GM12878 (cell line): ENCODE data around the gene CAPN3. TPM values are rescaled to one million over a fixed set of nuclear protein-coding genes. Genes with fewer than 3 reads are reported as not detected.

Source experiments
- ATAC-seq: fragments of 200-7000 bp; cut with Tn5 transposase; 3 replicates; pipeline ENCODE4 v1.9.1; 2020; ENCODE audit warnings: mild to moderate bottlenecking, moderate library complexity
- BruUV-seq: library from RNA; stranded (reverse); fragments of 400-500 nt; replicated peaks from 2 replicates; lab custom pipeline; 2021; lab: Mats Ljungman, UMichigan
- CTCF ChIA-PET: fragments of 300-600 bp; sonication (Branson Sonifier 250); formaldehyde crosslinking; extraction: SDS; loops from one replicate; lab custom pipeline; 2021; ENCODE audit warnings: inconsistent platforms; lab: Yijun Ruan, JAX
- POLR2A ChIA-PET: fragments of 350-600 bp; formaldehyde crosslinking; extraction: SDS; loops from one replicate; lab custom pipeline; 2021; ENCODE audit warnings: inconsistent platforms; lab: Charles Lee
- RAD21 ChIA-PET: fragments of 300-600 bp; sonication (Branson Sonifier 250); formaldehyde crosslinking; loops from one replicate; lab custom pipeline; 2023; ENCODE audit warnings: antibody characterized with exemption; ENCODE audit not compliant: unreplicated experiment; lab: Charles Lee
- SMC1A ChIA-PET: fragments of 300-600 bp; sonication (Branson Sonifier 250); formaldehyde crosslinking; loops from one replicate; lab custom pipeline; 2023; ENCODE audit not compliant: unreplicated experiment, uncharacterized antibody; lab: Charles Lee
- DNase-seq: peaks from one replicate; pipeline ENCODE4 v3.0.0-alpha.2; 2011; ENCODE audit warnings: low read depth, low spot score
- FAIRE-seq: peaks from 3 replicates; lab custom pipeline; 2011; peaks lifted over from hg19 to GRCh38; lab: Jason Lieb, UNC
- H2AFZ ChIP-seq: 2 replicates; pipeline ENCODE4 v1.6.0; 2011; ENCODE audit warnings: low read depth, low read length, control low read depth; ENCODE audit not compliant: control insufficient read depth
- H3K27ac ChIP-seq: 2 replicates; pipeline ENCODE4 v1.5.1; 2011; ENCODE audit warnings: control low read depth; ENCODE audit not compliant: control insufficient read depth, insufficient read depth
- H3K27me3 ChIP-seq, 2 experiments: replicated peaks in 1 of 2; 2 replicates each; pipeline versions ENCODE4 v1.6.0 to v1.6.1; 2011; ENCODE audit warnings: low read length in 1 of 2; ENCODE audit not compliant: control insufficient read depth in 2 of 2, insufficient read depth in 2 of 2
- H3K36me3 ChIP-seq, 2 experiments: 2 replicates each; pipeline ENCODE4 v1.5.1; 2011; ENCODE audit warnings: low read length in 1 of 2; ENCODE audit not compliant: control insufficient read depth in 2 of 2, insufficient read depth in 2 of 2
- H3K4me1 ChIP-seq: 2 replicates; pipeline ENCODE4 v1.6.1; 2011; ENCODE audit warnings: mild to moderate bottlenecking, low read length, moderate library complexity, mixed read lengths; ENCODE audit not compliant: control insufficient read depth, insufficient read depth
- H3K4me2 ChIP-seq: 2 replicates; pipeline ENCODE4 v1.6.0; 2011; ENCODE audit warnings: control low read depth; ENCODE audit not compliant: control insufficient read depth, insufficient read depth
- H3K4me3 ChIP-seq: fragments of 200-600 bp; sonication (generic); 2 replicates; pipeline ENCODE4 v1.5.1; 2016
- H3K79me2 ChIP-seq: 2 replicates; pipeline ENCODE4 v1.6.0; 2011; ENCODE audit warnings: low read length; ENCODE audit not compliant: control insufficient read depth, insufficient read depth
- H3K9ac ChIP-seq: 2 replicates; pipeline ENCODE4 v1.8.0; 2011; ENCODE audit warnings: low read length, control low read depth, mixed read lengths; ENCODE audit not compliant: control insufficient read depth, insufficient read depth
- H3K9me3 ChIP-seq: replicated peaks from 3 replicates; pipeline ENCODE4 v1.5.1; 2011; ENCODE audit warnings: mild to moderate bottlenecking, low read length; ENCODE audit not compliant: control insufficient read depth, insufficient read depth
- H4K20me1 ChIP-seq: 2 replicates; pipeline ENCODE4 v1.6.0; 2011; ENCODE audit not compliant: control insufficient read depth, insufficient read depth
- ATF7 ChIP-seq: fragments of 450-650 bp; IDR thresholded peaks from 2 replicates; pipeline ENCODE4 v1.6.1; 2016; ENCODE audit warnings: low read depth, mild to moderate bottlenecking
- CBX3 ChIP-seq: fragments of 200-600 bp; sonication (generic); IDR thresholded peaks from 2 replicates; pipeline ENCODE4 v1.6.1; 2016; ENCODE audit warnings: low read depth, borderline replicate concordance
- CHD2 ChIP-seq: IDR thresholded peaks from 2 replicates; pipeline ENCODE4 v1.6.1; 2011; ENCODE audit warnings: low read depth, low read length, improper control_type of control experiment, borderline replicate concordance
- CREM ChIP-seq: IDR thresholded peaks from 2 replicates; pipeline ENCODE4 v1.6.1; 2014; ENCODE audit warnings: antibody characterized with exemption, low read depth
- EED ChIP-seq: sonication (generic); IDR thresholded peaks from 2 replicates; pipeline ENCODE4 v1.6.1; 2016; ENCODE audit warnings: antibody characterized with exemption, low read depth
- EZH2 ChIP-seq: IDR thresholded peaks from 2 replicates; pipeline ENCODE4 v1.6.1; 2012; ENCODE audit warnings: low read depth, mild to moderate bottlenecking, control low read depth, inconsistent platforms, low read length, borderline replicate concordance; ENCODE audit not compliant: control insufficient read depth
- JUND ChIP-seq: IDR thresholded peaks from 2 replicates; pipeline ENCODE4 v1.6.1; 2012; ENCODE audit warnings: low read depth, mild to moderate bottlenecking, low read length, improper control_type of control experiment, moderate library complexity
- NFXL1 ChIP-seq: fragments of 450-650 bp; IDR thresholded peaks from 2 replicates; pipeline ENCODE4 v1.6.1; 2017; ENCODE audit warnings: antibody characterized with exemption, mild to moderate bottlenecking, borderline replicate concordance
- RAD51 ChIP-seq: fragments of 450-650 bp; IDR thresholded peaks from 2 replicates; pipeline ENCODE4 v1.6.1; 2016; ENCODE audit warnings: moderate library complexity, mild to moderate bottlenecking, inconsistent platforms
- SIN3A ChIP-seq: IDR thresholded peaks from 2 replicates; pipeline ENCODE4 v1.6.1; 2012; ENCODE audit warnings: low read depth, low read length, improper control_type of control experiment
- SPI1 ChIP-seq: IDR thresholded peaks from 2 replicates; pipeline ENCODE4 v1.6.1; 2011; ENCODE audit warnings: low read depth, mild to moderate bottlenecking, low read length, moderate library complexity, borderline replicate concordance; ENCODE audit not compliant: insufficient read depth
- SUZ12 ChIP-seq: fragments of 200-600 bp; sonication (generic); IDR thresholded peaks from one replicate; pipeline ENCODE4 v1.6.1; 2018; ENCODE audit warnings: antibody characterized with exemption, mild to moderate bottlenecking; ENCODE audit not compliant: unreplicated experiment
- TBL1XR1 ChIP-seq: IDR thresholded peaks from 2 replicates; pipeline ENCODE4 v1.6.1; 2012; ENCODE audit warnings: low read depth, low read length, improper control_type of control experiment
- ZBED1 ChIP-seq: IDR thresholded peaks from 2 replicates; pipeline ENCODE4 v1.6.1; 2016; ENCODE audit warnings: borderline replicate concordance
- WGBS: methylation state at CpG from one replicate; pipeline ENCODE4 v1.1.6; 2016; ENCODE audit warnings: low lambda C conversion rate; ENCODE audit not compliant: insufficient replicate concordance, insufficient coverage; ENCODE audit errors: missing lambda C conversion rate; 5-methylcytosine and 5-hydroxymethylcytosine counted together
- in situ Hi-C: fragments of 300-500 bp; cut with MboI; formaldehyde crosslinking; loops from 9 replicates; pipeline ENCODE4 v1.14.3; 2018; ENCODE audit warnings: mixed read lengths
- intact Hi-C: fragments of 100-400 bp; cut with micrococcal nuclease; formaldehyde crosslinking; loops from one replicate; pipeline ENCODE4 v1.14.2; 2022; ENCODE audit not compliant: unreplicated experiment
- polyA plus RNA-seq, 11 experiments: library from polyadenylated mRNA; depleted of rRNA in 4 of 11; unstranded in 6 of 11; stranded (reverse) in 5 of 11; fragments of >200 nt; fragmentation: Nextera tagmentation in 4 of 11; fragmentation: Illumina TruSeq in 1 of 11; extraction: Ambion mirVana in 4 of 11; extraction: Trizol in 1 of 11; gene quantifications; 1 replicate in 1 of 11; 2 replicates in 10 of 11; pipeline versions ENCODE4 v1.2.1 to v1.2.3, GENCODE V29; 2011 to 2016; ENCODE audit warnings: inconsistent platforms in 2 of 11, missing spikeins in 2 of 11, low read depth in 1 of 11
- total RNA-seq, 4 experiments: library from RNA; depleted of rRNA in 3 of 4; stranded (reverse); fragments of >200 nt in 3 of 4; fragmentation: Illumina TruSeq in 1 of 4; extraction: Trizol in 1 of 4; gene quantifications; 2 replicates each; pipeline versions ENCODE4 v1.2.1 to v1.2.3, GENCODE V29; 2013 to 2021
- TF ChIP-seq, protein P1 (sequence below): fragments of 450-650 bp; IDR thresholded peaks from 2 replicates; pipeline ENCODE4 v1.6.1; 2016; ENCODE audit warnings: mild to moderate bottlenecking, moderate library complexity, borderline replicate concordance

CAPN3 gene
- total and polyA plus RNA-seq, 10 of the 15 experiments (the other 5 are each of a cell fraction or from before 2014, with no cell fraction given): 1.1 to 3.8 (median 2.4) TPM

DNA sequence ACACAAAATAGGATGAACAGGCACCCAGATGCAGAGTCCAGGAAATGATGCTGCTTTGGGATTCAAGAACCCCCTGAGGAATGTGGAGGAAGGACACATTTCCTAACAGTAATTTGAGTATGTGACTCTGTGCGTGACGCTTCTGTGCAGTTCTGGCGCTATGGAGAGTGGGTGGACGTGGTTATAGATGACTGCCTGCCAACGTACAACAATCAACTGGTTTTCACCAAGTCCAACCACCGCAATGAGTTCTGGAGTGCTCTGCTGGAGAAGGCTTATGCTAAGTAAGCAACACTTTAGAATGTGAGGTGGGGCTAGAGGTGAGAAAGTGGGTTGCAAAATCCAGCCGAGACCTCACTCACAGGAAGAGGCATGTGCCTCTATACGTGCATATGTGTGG is 28.3 kb downstream of the CAPN3 start:
- Histone ChIP-seq H3K9me3 (no peaks in the 10 kb centered on the region), H3K9ac (no peak overlapping the region), H3K36me3 (no peaks in the 10 kb centered on the region), H3K4me2 (no peak overlapping the region), H3K4me3 (no peak overlapping the region), H3K4me1 (no peaks in the 10 kb centered on the region), H4K20me1 (no peaks in the 10 kb centered on the region), H3K79me2 (no peaks in the 10 kb centered on the region), H3K27ac (no peak overlapping the region), H2AFZ (no peak overlapping the region), H3K27me3 (no peaks in the 10 kb centered on the region)
- TF ChIP-seq, protein P1, sequence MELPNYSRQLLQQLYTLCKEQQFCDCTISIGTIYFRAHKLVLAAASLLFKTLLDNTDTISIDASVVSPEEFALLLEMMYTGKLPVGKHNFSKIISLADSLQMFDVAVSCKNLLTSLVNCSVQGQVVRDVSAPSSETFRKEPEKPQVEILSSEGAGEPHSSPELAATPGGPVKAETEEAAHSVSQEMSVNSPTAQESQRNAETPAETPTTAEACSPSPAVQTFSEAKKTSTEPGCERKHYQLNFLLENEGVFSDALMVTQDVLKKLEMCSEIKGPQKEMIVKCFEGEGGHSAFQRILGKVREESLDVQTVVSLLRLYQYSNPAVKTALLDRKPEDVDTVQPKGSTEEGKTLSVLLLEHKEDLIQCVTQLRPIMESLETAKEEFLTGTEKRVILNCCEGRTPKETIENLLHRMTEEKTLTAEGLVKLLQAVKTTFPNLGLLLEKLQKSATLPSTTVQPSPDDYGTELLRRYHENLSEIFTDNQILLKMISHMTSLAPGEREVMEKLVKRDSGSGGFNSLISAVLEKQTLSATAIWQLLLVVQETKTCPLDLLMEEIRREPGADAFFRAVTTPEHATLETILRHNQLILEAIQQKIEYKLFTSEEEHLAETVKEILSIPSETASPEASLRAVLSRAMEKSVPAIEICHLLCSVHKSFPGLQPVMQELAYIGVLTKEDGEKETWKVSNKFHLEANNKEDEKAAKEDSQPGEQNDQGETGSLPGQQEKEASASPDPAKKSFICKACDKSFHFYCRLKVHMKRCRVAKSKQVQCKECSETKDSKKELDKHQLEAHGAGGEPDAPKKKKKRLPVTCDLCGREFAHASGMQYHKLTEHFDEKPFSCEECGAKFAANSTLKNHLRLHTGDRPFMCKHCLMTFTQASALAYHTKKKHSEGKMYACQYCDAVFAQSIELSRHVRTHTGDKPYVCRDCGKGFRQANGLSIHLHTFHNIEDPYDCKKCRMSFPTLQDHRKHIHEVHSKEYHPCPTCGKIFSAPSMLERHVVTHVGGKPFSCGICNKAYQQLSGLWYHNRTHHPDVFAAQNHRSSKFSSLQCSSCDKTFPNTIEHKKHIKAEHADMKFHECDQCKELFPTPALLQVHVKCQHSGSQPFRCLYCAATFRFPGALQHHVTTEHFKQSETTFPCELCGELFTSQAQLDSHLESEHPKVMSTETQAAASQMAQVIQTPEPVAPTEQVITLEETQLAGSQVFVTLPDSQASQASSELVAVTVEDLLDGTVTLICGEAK: no peak
- TF ChIP-seq RAD51 (no peak), SIN3A (no peak), CBX3 (no peak), SPI1 (no peak), ATF7 (no peak), EED (no peak), EZH2 (no peak), ZBED1 (no peak), SUZ12 (no peak), JUND (no peak), CHD2 (no peak), CREM (no peak), TBL1XR1 (no peak), NFXL1 (no peak)
- CTCF ChIA-PET: interaction anchor here (0.6 to 2.2 kb wide), 5 partner anchors 11 to 117 kb away, joined by 3 to 4 read pairs (median 4); no protein-coding TSS in a partner anchor
- ATAC-seq (no peak), FAIRE-seq (no peak), DNase-seq (no peak)
- in situ Hi-C loops (no loop called here), intact Hi-C loops (no loop called here)
- POLR2A ChIA-PET: no interaction called here
- WGBS: 54% methylated on average over 8 of the region's 8 CpGs
- RAD21 ChIA-PET: no interaction called here
- BruUV-seq: no TSS peak
- SMC1A ChIA-PET: no interaction called here
